H1 (cell line): Measurements from ENCODE around the gene ZNF699. TPM values are rescaled to one million over a fixed set of nuclear protein-coding genes. Genes with fewer than 3 reads are reported as not detected.
"Not testable (repeated sequence)": the region's sequence is repeated elsewhere in the genome, so short reads cannot be mapped to it uniquely, and the experiment has no call there.

ENCODE experiments used
- CTCF ChIA-PET: fragments of 300-600 bp; sonication (Branson Sonifier 250); formaldehyde crosslinking; loops from one replicate; lab custom pipeline; 2021; ENCODE audit not compliant: partially characterized antibody; lab: Charles Lee
- POLR2A ChIA-PET: fragments of 300-600 bp; sonication (Branson Sonifier 250); formaldehyde crosslinking; loops from one replicate; lab custom pipeline; 2021; ENCODE audit warnings: inconsistent platforms; ENCODE audit not compliant: partially characterized antibody; lab: Charles Lee
- DNase-seq, 2 experiments: peaks; one replicate each; pipeline versions ENCODE4 v3.0.0 to v3.0.0-alpha.2; 2010 to 2022; ENCODE audit warnings: low spot score in 2 of 2, low read depth in 1 of 2, mixed read lengths in 1 of 2
- FAIRE-seq: peaks from 2 replicates; lab custom pipeline; 2011; peaks lifted over from hg19 to GRCh38; lab: Jason Lieb, UNC
- H2AFZ ChIP-seq: 2 replicates; pipeline ENCODE4 v1.8.1; 2012; ENCODE audit warnings: low read length, inconsistent platforms
- H2AK5ac ChIP-seq: 2 replicates; pipeline ENCODE4 v1.6.1; 2013; ENCODE audit warnings: low read depth, low read length
- H2BK120ac ChIP-seq: replicated peaks from 2 replicates; pipeline ENCODE3; 2013; ENCODE audit warnings: low read depth, low read length, inconsistent platforms
- H2BK12ac ChIP-seq: 2 replicates; pipeline ENCODE4 v1.6.1; 2013; ENCODE audit warnings: low read depth, low read length
- H2BK15ac ChIP-seq: 2 replicates; pipeline ENCODE4 v1.6.1; 2013; ENCODE audit warnings: low read length
- H2BK20ac ChIP-seq: 2 replicates; pipeline ENCODE4 v1.6.1; 2013; ENCODE audit warnings: low read length
- H2BK5ac ChIP-seq: 2 replicates; pipeline ENCODE4 v1.6.1; 2013; ENCODE audit warnings: low read depth, low read length
- H3K14ac ChIP-seq: 2 replicates; pipeline ENCODE4 v1.6.1; 2013; ENCODE audit warnings: inconsistent platforms; ENCODE audit not compliant: insufficient read length
- H3K18ac ChIP-seq: 2 replicates; pipeline ENCODE4 v1.6.1; 2013; ENCODE audit warnings: low read length; ENCODE audit errors: extremely low read depth
- H3K23ac ChIP-seq: 2 replicates; pipeline ENCODE4 v1.6.1; 2013; ENCODE audit warnings: inconsistent platforms; ENCODE audit not compliant: insufficient read length
- H3K23me2 ChIP-seq: 2 replicates; pipeline ENCODE4 v1.6.1; 2013; ENCODE audit warnings: low read depth, low read length
- H3K27ac ChIP-seq: 2 replicates; pipeline ENCODE4 v1.6.1; 2011; ENCODE audit warnings: low read depth, low read length, inconsistent platforms
- H3K27me3 ChIP-seq, 4 experiments: replicated peaks in 1 of 4; 1 replicate in 1 of 4; 2 replicates in 3 of 4; pipeline versions ENCODE4 v1.6.1 to v1.8.1; 2011 to 2013; ENCODE audit warnings: low read length in 3 of 4, mild to moderate bottlenecking in 3 of 4, inconsistent platforms in 2 of 4, mixed read lengths in 2 of 4, moderate library complexity in 1 of 4; ENCODE audit not compliant: control insufficient read depth in 3 of 4, insufficient read depth in 3 of 4; ENCODE audit errors: extremely low read depth in 1 of 4
- H3K36me3 ChIP-seq, 4 experiments: 2 replicates each; pipeline versions ENCODE4 v1.6.1 to v1.8.1; 2011 to 2013; ENCODE audit warnings: mild to moderate bottlenecking in 4 of 4, low read length in 3 of 4, moderate library complexity in 2 of 4, control low read depth in 1 of 4, inconsistent platforms in 1 of 4; ENCODE audit not compliant: insufficient read depth in 4 of 4, control insufficient read depth in 2 of 4
- H3K4ac ChIP-seq: replicated peaks from 2 replicates; pipeline ENCODE3; 2013; ENCODE audit warnings: low read length, low read depth, mixed read lengths, inconsistent platforms; ENCODE audit not compliant: insufficient read length
- H3K4me1 ChIP-seq, 4 experiments: replicated peaks in 1 of 4; 1 replicate in 1 of 4; 2 replicates in 3 of 4; pipeline versions ENCODE4 v1.6.1 to v1.8.1; 2011 to 2013; ENCODE audit warnings: low read length in 3 of 4, inconsistent platforms in 2 of 4, mixed read lengths in 1 of 4; ENCODE audit not compliant: insufficient read depth in 4 of 4, control insufficient read depth in 3 of 4
- H3K4me2 ChIP-seq, 2 experiments: 2 replicates each; pipeline versions ENCODE4 v1.6.1 to v1.8.1; 2011 to 2013; ENCODE audit warnings: low read depth in 2 of 2, low read length in 2 of 2, control low read depth in 1 of 2, inconsistent platforms in 1 of 2, mild to moderate bottlenecking in 1 of 2; ENCODE audit not compliant: insufficient read depth in 1 of 2
- H3K4me3 ChIP-seq, 4 experiments: fragments of 200-600, 300-600 bp in 1 of 4; sonication (generic), shearing (Covaris generic), sonication (Bioruptor Twin) in 1 of 4; 2 replicates each; pipeline versions ENCODE4 v1.5.1 to v1.8.1; 2011 to 2016; ENCODE audit warnings: low read length in 4 of 4, low read depth in 3 of 4, control low read depth in 2 of 4, inconsistent platforms in 2 of 4, mild to moderate bottlenecking in 2 of 4, mixed read lengths in 1 of 4, moderate library complexity in 1 of 4; ENCODE audit not compliant: insufficient read depth in 2 of 4; ENCODE audit errors: extremely low read depth in 1 of 4
- H3K56ac ChIP-seq: replicated peaks from 2 replicates; pipeline ENCODE3; 2013; ENCODE audit warnings: low read depth, mild to moderate bottlenecking, mixed read lengths, low read length, inconsistent platforms; ENCODE audit not compliant: insufficient read length
- H3K79me1 ChIP-seq: 2 replicates; pipeline ENCODE4 v1.6.1; 2013; ENCODE audit warnings: low read depth, low read length, control low read depth
- H3K79me2 ChIP-seq, 2 experiments: 2 replicates each; pipeline versions ENCODE4 v1.6.1 to v1.8.1; 2012 to 2013; ENCODE audit warnings: low read length in 2 of 2, mild to moderate bottlenecking in 2 of 2, inconsistent platforms in 1 of 2; ENCODE audit not compliant: insufficient read depth in 2 of 2, control insufficient read depth in 1 of 2
- H3K9ac ChIP-seq, 4 experiments: replicated peaks in 1 of 4; 1 replicate in 1 of 4; 2 replicates in 3 of 4; pipeline versions ENCODE4 v1.6.1 to v1.8.1; 2011 to 2013; ENCODE audit warnings: low read depth in 3 of 4, low read length in 3 of 4, control low read depth in 2 of 4, mild to moderate bottlenecking in 2 of 4, moderate library complexity in 2 of 4, inconsistent platforms in 1 of 4; ENCODE audit errors: extremely low read depth in 1 of 4
- H3K9me3 ChIP-seq, 2 experiments: 2 replicates each; pipeline versions ENCODE4 v1.6.1 to v1.8.1; 2012 to 2013; ENCODE audit warnings: mild to moderate bottlenecking in 2 of 2, moderate library complexity in 2 of 2, control low read depth in 1 of 2, inconsistent platforms in 1 of 2, low read depth in 1 of 2, low read length in 1 of 2, mixed read lengths in 1 of 2; ENCODE audit not compliant: insufficient read depth in 2 of 2
- H4K20me1 ChIP-seq, 2 experiments: replicated peaks in 1 of 2; 2 replicates each; pipeline versions ENCODE3 to v1.8.1; 2011 to 2013; ENCODE audit warnings: inconsistent platforms in 2 of 2, low read length in 2 of 2, mild to moderate bottlenecking in 1 of 2; ENCODE audit not compliant: insufficient read depth in 2 of 2, control insufficient read depth in 1 of 2
- H4K5ac ChIP-seq: 2 replicates; pipeline ENCODE4 v1.6.1; 2013; ENCODE audit warnings: low read length, low read depth, mixed read lengths, inconsistent platforms; ENCODE audit not compliant: insufficient read length
- H4K8ac ChIP-seq: 2 replicates; pipeline ENCODE4 v1.8.0; 2013; ENCODE audit warnings: mild to moderate bottlenecking, moderate library complexity, low read length, inconsistent platforms; ENCODE audit not compliant: insufficient read depth; ENCODE audit errors: extremely low read depth
- H4K91ac ChIP-seq: replicated peaks from 2 replicates; pipeline ENCODE3; 2013; ENCODE audit warnings: low read length, mixed read lengths, inconsistent platforms; ENCODE audit not compliant: insufficient read length
- WGBS, 2 experiments: shearing (Covaris generic) in 1 of 2; methylation state at CpG; one replicate each; pipeline versions ENCODE4 v1.1.6 to v1.1.7; 2013 to 2015; ENCODE audit warnings: low lambda C conversion rate in 2 of 2, mixed read lengths in 2 of 2, inconsistent platforms in 1 of 2, low coverage in 1 of 2, missing lambda C conversion rate in 1 of 2; ENCODE audit not compliant: insufficient replicate concordance in 2 of 2, insufficient coverage in 1 of 2, insufficient read length in 1 of 2; ENCODE audit errors: extremely low coverage in 1 of 2, missing lambda C conversion rate in 1 of 2; 5-methylcytosine and 5-hydroxymethylcytosine counted together
- polyA plus RNA-seq, 7 experiments: library from polyadenylated mRNA; depleted of rRNA in 3 of 7; stranded (reverse) in 5 of 7; unstranded in 2 of 7; fragments of >200 nt in 5 of 7; fragments of 200-250 nt in 2 of 7; gene quantifications; 1 replicate in 5 of 7; 2 replicates in 1 of 7; 4 replicates in 1 of 7; pipeline versions ENCODE4 v1.2.1 to v1.2.3, GENCODE V29; 2011 to 2013; ENCODE audit warnings: missing spikeins in 2 of 7, mixed read lengths in 2 of 7
- total RNA-seq: library from RNA; stranded (reverse); fragmentation: NEBNext Ultra II Directional; extraction: Animal tissue kit (Norgen Biotek cat#: 25700); gene quantifications from 2 replicates; pipeline ENCODE4 v1.2.1, GENCODE V29; 2021
- TF ChIP-seq, protein P1 (sequence below): IDR thresholded peaks from 2 replicates; pipeline ENCODE4 v1.6.1; 2012; ENCODE audit warnings: inconsistent platforms

The ZNF699 gene
- total and polyA plus RNA-seq, 2 of the 8 experiments (the other 6 are each of a cell fraction or from before 2014, with no cell fraction given): 1.00 to 3.3 TPM

DNA sequence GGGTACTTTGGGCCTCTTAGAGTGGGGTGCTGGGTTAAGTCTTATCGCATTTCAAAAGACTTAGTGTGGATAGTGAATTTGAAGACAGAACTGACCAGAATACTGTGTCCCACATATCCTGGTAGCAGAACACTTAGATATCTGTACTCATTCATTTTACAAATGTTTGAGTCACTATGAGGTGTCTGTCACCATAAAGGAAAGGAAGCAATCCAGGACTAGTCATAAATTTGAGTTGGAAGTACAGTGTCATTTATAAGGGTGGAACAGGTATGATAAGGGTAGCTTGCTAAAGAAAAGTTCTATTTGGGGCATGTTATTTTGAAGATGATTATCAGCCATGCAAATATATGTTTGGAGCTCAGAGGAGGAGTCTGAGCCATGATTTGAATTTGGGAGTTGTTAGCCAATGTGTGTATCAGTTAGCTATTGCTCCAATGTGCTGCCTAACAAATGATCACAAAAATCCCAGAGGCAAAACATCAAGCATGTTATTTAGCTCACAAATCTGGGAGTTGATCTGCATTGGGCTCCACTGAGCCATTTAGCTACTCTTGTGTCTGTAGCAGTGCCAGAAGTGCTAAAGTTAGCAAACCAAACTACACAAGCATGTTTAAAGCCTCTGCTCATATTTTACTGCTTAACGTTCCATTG is 20.3 kb downstream of the ZNF699 start (continued):
- TF ChIP-seq, protein P1, sequence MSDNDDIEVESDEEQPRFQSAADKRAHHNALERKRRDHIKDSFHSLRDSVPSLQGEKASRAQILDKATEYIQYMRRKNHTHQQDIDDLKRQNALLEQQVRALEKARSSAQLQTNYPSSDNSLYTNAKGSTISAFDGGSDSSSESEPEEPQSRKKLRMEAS: no peak

DNA sequence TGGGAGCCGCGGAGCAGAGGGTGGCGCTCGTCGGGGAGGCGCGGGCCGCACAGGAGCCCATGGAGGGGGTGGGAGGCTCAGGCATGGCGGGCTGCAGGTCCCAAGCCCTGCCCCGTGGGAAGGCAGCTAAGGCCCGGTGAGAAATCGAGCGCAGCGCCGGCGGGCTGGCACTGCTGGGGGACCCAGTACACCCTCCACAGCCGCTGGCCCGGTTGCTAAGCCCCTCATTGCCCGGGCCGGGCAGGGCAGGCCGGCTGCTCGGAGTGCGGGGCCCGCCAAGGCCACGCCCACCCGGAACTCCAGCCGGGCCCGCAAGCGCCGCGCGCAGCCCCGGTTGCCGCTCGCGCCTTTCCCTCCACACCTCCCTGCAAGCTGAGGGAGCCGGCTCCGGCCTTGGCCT is 26.2 kb downstream of the ZNF699 start:
- H3K4me1 ChIP-seq, H2AK5ac ChIP-seq, H3K9ac ChIP-seq, H2BK20ac ChIP-seq, H3K36me3 ChIP-seq, H3K14ac ChIP-seq, FAIRE-seq, POLR2A ChIA-PET, H3K79me2 ChIP-seq, H4K8ac ChIP-seq, H4K20me1 ChIP-seq, H3K27me3 ChIP-seq, H4K5ac ChIP-seq, H3K18ac ChIP-seq, H3K23me2 ChIP-seq, H2AFZ ChIP-seq, H2BK120ac ChIP-seq, H3K4ac ChIP-seq, H3K27ac ChIP-seq, H3K23ac ChIP-seq, H2BK12ac ChIP-seq, H4K91ac ChIP-seq, H3K4me2 ChIP-seq, H3K79me1 ChIP-seq, H3K56ac ChIP-seq, H3K4me3 ChIP-seq, H2BK15ac ChIP-seq, DNase-seq, H2BK5ac ChIP-seq: not testable (repeated sequence)
- peaks cover 56 to 82% of the 10 kb centered on the region in 2 experiments; a peak in 3 of 4 replicates for H3K9me3 ChIP-seq
- WGBS, 2 experiments: 91% methylated on average over 32 of the region's 38 CpGs; no CpG with 5 or more reads in 1 of the 2 experiments
- CTCF ChIA-PET: interaction anchor here (0.5 kb wide), 1 partner anchor 150 kb away, joined by 3 read pairs; no protein-coding TSS in a partner anchor
